Fibroblast of pulmonary artery (primary cell): ENCODE data around the gene HYI.
"Not testable (repeated sequence)": the region's sequence is repeated elsewhere in the genome, so short reads cannot be mapped to it uniquely, and the experiment has no call there.

Source experiments
- DNase-seq: peaks from one replicate; pipeline ENCODE4 v3.0.0-alpha.2; 2010; ENCODE audit warnings: low read depth
- H3K4me3 ChIP-seq: replicated peaks from 2 replicates; pipeline ENCODE4 v1.5.1; 2011; ENCODE audit warnings: low read depth, mild to moderate bottlenecking, control low read depth, low read length, moderate library complexity
- TF ChIP-seq, protein P1 (sequence below): IDR thresholded peaks from 2 replicates; pipeline ENCODE4 v1.5.1; 2011; ENCODE audit warnings: mild to moderate bottlenecking, control low read depth, low read length, inconsistent platforms; ENCODE audit errors: missing control alignments

HYI gene

DNA sequence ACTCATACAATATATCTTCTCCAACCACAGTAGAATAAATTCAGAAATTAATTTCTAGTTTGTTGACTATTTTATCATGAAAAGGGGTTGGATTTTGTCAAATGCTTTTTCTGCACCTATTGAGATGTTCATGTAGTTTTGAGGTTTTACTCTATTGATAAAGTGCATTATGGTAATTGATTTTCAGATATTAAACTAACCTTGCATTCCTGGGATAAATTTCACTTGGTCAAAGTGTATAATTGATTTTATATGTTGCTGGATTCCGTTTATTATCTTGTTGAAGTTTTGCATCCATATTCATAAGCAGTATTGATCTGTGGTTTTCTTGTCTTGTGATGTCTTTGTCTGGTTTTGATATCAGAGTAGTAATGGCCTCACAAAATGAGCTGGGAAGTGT is 34.4 kb upstream of the HYI start:
- TF ChIP-seq, protein P1, sequence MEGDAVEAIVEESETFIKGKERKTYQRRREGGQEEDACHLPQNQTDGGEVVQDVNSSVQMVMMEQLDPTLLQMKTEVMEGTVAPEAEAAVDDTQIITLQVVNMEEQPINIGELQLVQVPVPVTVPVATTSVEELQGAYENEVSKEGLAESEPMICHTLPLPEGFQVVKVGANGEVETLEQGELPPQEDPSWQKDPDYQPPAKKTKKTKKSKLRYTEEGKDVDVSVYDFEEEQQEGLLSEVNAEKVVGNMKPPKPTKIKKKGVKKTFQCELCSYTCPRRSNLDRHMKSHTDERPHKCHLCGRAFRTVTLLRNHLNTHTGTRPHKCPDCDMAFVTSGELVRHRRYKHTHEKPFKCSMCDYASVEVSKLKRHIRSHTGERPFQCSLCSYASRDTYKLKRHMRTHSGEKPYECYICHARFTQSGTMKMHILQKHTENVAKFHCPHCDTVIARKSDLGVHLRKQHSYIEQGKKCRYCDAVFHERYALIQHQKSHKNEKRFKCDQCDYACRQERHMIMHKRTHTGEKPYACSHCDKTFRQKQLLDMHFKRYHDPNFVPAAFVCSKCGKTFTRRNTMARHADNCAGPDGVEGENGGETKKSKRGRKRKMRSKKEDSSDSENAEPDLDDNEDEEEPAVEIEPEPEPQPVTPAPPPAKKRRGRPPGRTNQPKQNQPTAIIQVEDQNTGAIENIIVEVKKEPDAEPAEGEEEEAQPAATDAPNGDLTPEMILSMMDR, result no peak
- no peak for DNase-seq

DNA sequence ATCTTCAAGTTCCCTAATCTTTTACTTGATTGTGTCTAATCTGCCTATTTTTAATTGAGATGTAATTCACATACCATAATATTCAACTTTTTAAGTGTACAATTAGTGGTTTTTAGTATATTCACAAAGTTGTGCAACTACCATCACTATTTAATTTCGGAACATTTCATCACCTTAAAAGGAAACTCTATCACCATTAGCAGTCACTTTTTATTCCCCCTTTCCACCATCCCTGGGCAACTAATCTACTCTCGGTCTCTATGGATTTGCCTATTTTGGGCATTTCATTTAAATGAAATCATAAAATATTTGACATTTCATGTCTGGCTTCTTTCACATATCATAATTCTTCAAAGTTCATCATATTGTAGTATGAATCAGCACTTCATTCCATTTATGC is 30.6 kb upstream of the HYI start:
- TF ChIP-seq, protein P1, result no peak
- no peak overlapping the region for H3K4me3 ChIP-seq
- no peak for DNase-seq

More for the DNA sequence above, 34.4 kb upstream of the HYI start:
- H3K4me3 ChIP-seq, result no peak overlapping the region

DNA sequence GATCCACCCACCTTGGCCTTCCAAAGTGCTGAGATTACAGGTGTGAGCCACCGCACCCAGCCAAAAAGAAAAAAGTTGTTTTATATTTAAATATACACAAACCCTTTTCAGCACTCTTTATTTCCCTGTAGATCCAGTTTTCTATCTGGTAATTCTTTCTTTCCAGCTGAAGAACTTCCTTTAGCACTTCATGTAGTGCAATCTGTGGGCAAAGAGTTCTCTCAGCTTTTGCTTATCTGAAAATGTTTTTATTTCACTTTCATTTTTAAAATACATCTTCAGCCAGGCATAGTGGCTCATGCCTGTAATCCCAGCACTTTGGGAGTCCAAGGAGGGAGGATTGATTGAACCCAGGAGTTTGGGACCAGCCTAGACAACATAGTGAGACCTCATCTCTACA is 28.5 kb upstream of the HYI start:
- H3K4me3 ChIP-seq, result no peak overlapping the region
- no peak for DNase-seq
- TF ChIP-seq, protein P1, result no peak

DNA sequence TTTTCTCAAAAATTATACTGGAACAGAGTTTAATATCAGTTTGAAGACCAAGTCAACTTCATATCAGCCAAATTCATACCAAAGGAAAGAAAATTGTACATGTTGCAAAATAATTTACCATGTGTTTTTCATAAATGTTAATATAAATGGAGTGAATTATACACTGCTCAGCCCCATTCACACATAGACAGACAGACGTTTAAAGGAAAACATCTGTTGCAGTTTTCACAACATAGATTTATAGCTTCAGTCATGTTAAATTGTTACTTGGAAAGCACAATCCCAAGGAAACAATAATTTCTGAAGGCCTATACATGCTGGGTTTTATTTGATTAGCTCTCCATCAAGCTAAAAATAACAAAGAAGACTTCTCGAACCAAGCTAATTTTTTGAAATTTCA is 27.8 kb upstream of the HYI start:
- no peak overlapping the region for H3K4me3 ChIP-seq
- TF ChIP-seq, protein P1, result no peak
- no peak for DNase-seq

DNA sequence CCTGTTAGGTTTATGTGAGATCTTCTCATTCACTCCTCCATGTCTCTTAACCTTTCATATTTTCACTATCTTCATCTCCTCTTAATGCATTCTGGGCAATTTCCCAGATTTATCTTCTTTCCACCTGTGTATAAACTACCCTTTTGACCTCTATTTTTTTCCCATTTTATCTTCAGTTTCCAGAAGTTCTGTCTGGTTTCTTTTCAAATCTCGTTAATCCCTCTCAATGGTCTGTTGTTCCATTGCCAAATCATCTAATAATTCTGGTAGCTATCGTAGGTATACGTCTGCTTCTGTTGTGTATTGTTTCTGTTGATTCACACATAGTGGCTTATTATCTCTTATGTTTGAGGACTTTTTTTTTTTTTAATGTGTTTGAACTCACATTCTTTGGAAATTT is 25.7 kb upstream of the HYI start:
- TF ChIP-seq, protein P1, result no peak
- no peak for DNase-seq
- no peak overlapping the region for H3K4me3 ChIP-seq

DNA sequence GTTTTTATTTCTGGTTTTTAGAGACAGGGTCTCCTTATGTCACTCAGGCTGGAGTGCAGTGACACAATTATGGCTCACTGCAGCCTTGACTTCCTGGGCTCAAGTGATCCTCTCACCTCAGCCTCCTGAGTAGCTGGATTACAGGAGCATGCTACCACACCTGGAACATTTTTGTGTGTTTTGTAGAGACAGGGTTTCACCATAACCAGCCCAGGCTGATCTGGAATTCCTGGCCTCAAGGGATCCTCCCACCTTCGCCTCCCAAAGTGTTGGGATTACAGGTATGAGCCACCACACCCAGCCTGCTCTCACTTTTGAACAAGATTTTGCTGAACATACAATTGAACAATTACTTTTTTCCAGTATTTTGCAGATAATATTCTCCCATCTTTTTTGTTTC is 24.0 kb upstream of the HYI start:
- DNase-seq, result no peak
- H3K4me3 ChIP-seq, result no peak overlapping the region
- TF ChIP-seq, protein P1, result no peak

DNA sequence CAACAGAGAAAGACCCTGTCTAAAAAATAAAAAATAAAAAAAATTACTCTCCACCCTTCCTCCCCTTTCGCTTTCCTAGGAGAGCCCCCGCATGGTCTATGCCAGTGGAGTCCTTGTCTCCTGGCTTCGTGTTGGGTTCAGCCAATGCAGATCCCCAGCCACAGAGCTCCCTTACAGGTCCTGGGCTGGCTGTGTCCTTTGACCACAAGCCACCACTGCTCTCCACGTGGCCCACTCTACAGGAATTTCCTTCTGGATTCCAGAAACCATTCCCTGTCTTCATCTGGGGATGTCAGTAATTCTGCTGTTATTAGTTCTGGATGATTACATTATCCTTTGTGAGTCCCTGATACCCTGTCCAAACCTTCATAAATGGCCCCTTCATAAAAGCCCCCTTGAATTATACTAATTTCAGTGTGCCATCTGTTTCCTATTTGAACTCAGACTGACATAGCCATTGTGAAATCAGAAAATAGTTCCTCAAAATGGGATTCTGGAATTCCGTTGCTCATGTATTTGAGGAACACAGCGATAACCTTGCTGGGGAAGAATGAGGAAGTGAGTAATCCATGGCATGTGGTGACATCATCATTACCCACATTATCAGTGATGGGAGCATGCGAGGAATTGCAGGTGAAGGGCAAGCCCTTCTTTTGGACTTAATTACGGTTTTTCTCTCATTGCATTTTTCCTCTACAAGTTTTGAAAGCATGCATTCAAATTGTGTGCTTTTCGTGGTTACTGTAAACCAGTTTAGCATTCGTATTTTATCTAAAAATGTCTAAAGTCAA is 22.1 kb upstream of the HYI start:
- H3K4me3 ChIP-seq, result not testable (repeated sequence)
- DNase-seq, result peak; percentile 73
